SK-N-MC (cell line): Measurements from ENCODE around the gene FOXO6.

ENCODE experiments used
- DNase-seq: peaks from one replicate; pipeline ENCODE4 v3.0.0-alpha.2; 2011; ENCODE audit warnings: low read depth, low spot score
- H3K27ac ChIP-seq: fragments of 200-600 bp; sonication (generic); 2 replicates; pipeline ENCODE4 v1.5.1; 2016; ENCODE audit warnings: mixed run types
- H3K36me3 ChIP-seq: fragments of 200-600 bp; sonication (generic); 2 replicates; pipeline ENCODE4 v1.6.1; 2017; ENCODE audit warnings: antibody characterized with exemption, low read length, mixed read lengths; ENCODE audit not compliant: insufficient read depth
- H3K4me3 ChIP-seq: fragments of 200-600 bp; sonication (generic); 2 replicates; pipeline ENCODE4 v1.5.1; 2016
- H3K9ac ChIP-seq: fragments of 200-600 bp; sonication (generic); 2 replicates; pipeline ENCODE4 v1.8.0; 2017; ENCODE audit warnings: mixed run types, mixed read lengths; ENCODE audit not compliant: insufficient read length
- H3K9me3 ChIP-seq: fragments of 200-600 bp; sonication (generic); 2 replicates; pipeline ENCODE4 v1.6.1; 2017; ENCODE audit warnings: low read depth, mild to moderate bottlenecking, antibody characterized with exemption, low read length, moderate library complexity, mixed read lengths
- EZH2 ChIP-seq: fragments of 200-600 bp; sonication (generic); IDR thresholded peaks from one replicate; pipeline ENCODE4 v1.6.1; 2017; ENCODE audit warnings: antibody characterized with exemption
- FOXP2 ChIP-seq: optimal IDR thresholded peaks from 2 replicates; pipeline ENCODE3; 2011; ENCODE audit warnings: mild to moderate bottlenecking, moderate library complexity; ENCODE audit not compliant: insufficient read depth; ENCODE audit errors: extremely low read length, control extremely low read depth
- POLR2AphosphoS5 ChIP-seq: IDR thresholded peaks from 2 replicates; pipeline ENCODE4 v1.6.1; 2012; ENCODE audit warnings: mild to moderate bottlenecking, low read depth, low read length, borderline replicate concordance

FOXO6 gene

DNA sequence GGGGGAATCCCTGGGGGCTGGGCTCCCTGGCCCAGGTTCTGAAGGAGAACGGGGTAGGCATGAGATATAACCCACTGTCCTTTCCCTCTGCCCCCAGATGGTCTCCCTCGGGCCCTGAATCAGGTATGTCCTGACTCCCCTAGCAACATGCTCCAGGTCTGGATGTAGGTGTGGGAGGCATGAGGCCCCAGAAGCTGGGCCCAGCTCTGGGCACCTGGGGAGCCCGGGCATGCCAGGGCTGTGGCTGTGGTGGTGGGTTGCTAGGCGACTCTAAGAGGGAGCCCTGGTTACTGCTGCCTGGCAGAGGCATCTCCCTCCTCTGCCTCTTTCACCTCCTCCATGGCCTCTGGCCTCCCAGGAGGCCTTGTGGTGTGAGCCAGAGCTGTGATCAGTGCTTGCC lies 16.2 kb downstream of the FOXO6 start:
- no peaks in the 10 kb centered on the region for H3K9me3 ChIP-seq
- H3K27ac ChIP-seq, result no peak overlapping the region
- H3K36me3 ChIP-seq, result no peaks in the 10 kb centered on the region
- TF ChIP-seq EZH2 (no peak), FOXP2 (no peak)
- H3K4me3 ChIP-seq, result no peak overlapping the region
- no peak for DNase-seq
- H3K9ac ChIP-seq, result no peak overlapping the region

DNA sequence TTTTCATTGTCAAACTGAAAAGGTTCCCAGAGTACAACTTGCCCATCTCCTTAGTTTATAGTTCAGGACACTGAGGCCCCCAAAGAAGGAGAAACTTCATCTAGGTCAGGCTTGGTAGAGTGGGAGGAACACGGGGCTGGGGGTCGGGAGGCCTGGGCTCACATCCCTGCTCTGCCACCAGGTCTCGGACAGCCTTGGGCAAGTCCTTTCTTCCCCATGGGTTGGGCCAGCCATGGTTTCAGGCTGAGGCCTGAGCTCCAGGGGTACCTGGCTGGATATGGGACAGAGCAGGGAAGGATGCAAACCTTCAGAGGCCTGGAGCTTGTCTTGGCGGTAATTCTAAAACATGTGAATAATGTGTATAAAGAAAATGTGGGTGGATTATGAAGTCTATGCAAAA lies 17.0 kb downstream of the FOXO6 start:
- Histone ChIP-seq H3K9me3 (no peaks in the 10 kb centered on the region), H3K36me3 (no peaks in the 10 kb centered on the region), H3K27ac (peak overlapping the region; percentile 62), H3K4me3 (no peak overlapping the region), H3K9ac (no peak overlapping the region)
- no peak for TF ChIP-seq EZH2
- no peak for TF ChIP-seq FOXP2
- TF ChIP-seq POLR2AphosphoS5, result no peak
- no peak for DNase-seq

DNA sequence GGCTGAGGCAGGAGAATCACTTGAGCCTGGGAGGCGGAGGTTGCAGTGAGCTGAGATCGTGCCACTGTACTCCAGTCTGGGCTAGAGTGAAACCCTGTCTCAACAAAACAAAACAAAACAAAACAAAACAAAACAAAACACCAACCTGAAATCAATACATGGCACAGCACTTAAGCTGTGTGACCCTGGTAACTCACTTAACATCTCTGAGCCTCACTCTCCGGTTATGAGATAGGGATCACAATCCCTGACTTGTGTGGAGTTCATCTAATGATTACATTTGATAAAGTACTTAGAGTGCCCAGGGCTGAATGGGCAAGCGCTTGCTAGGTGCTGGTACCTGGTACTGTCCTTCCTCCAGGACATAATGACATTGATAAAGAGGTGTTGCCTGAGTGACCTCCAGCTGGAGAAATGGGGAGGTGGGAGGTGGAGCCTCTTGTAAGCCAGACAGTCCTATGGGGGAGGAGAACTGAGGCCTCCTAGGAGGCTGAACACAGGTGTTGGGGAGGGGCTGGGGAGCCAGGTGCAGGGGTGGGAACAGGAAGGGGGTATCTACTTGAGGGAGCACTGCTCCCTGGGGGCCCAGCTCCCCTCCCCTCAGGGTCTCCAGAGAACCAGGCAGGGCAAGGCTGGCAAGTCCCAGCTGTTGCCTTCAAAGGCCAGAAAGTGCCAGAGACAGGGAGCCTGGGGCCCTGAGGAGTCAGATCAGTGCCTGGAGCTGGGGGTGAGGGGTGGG lies 17.9 kb downstream of the FOXO6 start:
- no peaks in the 10 kb centered on the region for H3K36me3 ChIP-seq
- peak overlapping the region; percentile 57; the same call in 1 of the 2 replicates for H3K27ac ChIP-seq
- TF ChIP-seq EZH2 (no peak), POLR2AphosphoS5 (no peak), FOXP2 (no peak)
- no peak overlapping the region for H3K4me3 ChIP-seq
- no peak for DNase-seq
- H3K9ac ChIP-seq, result no peak overlapping the region
- no peaks in the 10 kb centered on the region for H3K9me3 ChIP-seq

DNA sequence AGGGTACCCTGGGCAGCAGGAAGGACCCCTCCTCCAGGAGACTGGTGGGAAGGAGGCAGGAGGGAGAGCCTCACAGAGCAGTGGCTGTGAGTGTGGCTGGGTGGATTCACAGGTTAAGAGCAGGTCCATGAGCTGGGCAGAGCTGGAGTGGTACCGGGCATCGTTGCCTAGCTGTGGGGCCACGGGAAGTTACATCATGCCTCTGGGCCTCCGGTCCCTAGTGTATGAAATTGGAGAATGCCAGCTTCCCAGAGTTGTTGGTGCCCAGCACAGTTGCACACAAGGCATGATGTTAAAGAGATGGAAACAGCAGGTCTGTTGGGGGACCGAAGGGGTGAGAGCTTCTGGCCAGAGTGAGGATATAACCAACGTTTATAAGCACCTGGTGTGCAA lies 18.5 kb downstream of the FOXO6 start:
- no peaks in the 10 kb centered on the region for H3K36me3 ChIP-seq
- H3K9ac ChIP-seq, result peak overlapping the region; percentile 18
- peak overlapping the region; percentile 57 for H3K27ac ChIP-seq
- H3K9me3 ChIP-seq, result no peaks in the 10 kb centered on the region
- no peak overlapping the region for H3K4me3 ChIP-seq
- no peak for DNase-seq
- TF ChIP-seq EZH2 (no peak), FOXP2 (no peak), POLR2AphosphoS5 (no peak)

DNA sequence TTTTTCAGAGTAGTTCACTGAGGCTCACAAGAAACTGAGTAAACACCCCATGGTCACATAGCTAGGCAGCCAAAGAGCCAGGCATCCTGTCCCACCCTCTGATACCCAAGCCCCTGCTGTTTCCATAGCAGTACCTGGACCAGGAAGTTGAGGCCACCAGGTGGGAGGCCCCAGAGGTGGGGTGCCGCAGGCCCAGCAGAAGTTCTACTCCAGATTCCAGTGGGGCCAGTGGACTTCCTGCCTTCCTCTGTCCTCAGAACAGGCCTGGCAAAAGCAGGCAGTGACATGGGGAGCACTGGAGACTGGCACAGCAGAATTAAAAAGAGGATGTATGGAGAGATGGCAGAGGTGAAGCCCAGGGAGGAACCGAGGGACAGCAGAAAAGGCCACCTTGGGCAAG lies 19.0 kb downstream of the FOXO6 start:
- Histone ChIP-seq H3K9me3 (no peaks in the 10 kb centered on the region), H3K36me3 (no peaks in the 10 kb centered on the region), H3K9ac (peak overlapping the region; percentile 14), H3K4me3 (no peak overlapping the region), H3K27ac (peak overlapping the region; percentile 57)
- TF ChIP-seq EZH2 (no peak), FOXP2 (no peak), POLR2AphosphoS5 (no peak)
- DNase-seq, result no peak

DNA sequence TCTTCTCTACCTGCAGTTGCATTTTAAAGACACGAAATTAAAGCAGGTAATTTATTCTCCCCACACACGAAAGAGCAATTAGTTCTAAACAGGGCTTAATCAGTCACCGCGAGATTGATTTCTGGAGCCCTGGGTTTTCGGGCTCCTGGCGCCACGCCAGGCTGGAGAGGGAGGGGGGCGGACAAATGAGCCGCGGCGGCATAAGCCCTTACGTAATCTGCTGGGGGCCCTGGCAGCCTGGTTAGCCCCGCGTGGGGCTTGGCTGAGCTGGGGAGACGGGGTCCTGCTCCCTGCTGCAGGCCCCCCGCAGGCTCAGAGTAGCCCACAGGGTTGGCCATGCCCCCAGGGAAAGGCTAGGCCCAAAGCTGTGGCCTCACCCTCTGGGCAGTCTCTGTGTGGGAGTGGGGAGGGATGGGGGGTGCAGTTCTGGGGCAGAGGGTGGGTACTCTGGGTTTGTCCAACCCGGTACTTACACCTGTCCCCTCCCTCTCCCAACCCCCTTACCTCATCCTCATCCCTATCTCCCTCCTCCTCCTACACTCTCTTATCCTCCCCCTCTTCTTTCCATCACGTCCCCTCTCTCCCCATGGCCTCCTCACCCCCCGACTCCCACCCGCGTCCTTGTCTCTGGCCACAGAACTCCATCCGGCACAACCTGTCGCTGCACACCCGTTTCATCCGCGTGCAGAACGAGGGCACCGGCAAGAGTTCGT lies 19.9 kb downstream of the FOXO6 start:
- H3K36me3 ChIP-seq, result no peaks in the 10 kb centered on the region
- peak overlapping the region; percentile 57 for H3K27ac ChIP-seq
- no peak for TF ChIP-seq EZH2
- TF ChIP-seq FOXP2, result no peak
- no peak; the same call in 1 of the 2 replicates for TF ChIP-seq POLR2AphosphoS5
- H3K4me3 ChIP-seq, result peak overlapping the region; percentile 59
- H3K9ac ChIP-seq, result no peak overlapping the region
- no peaks in the 10 kb centered on the region for H3K9me3 ChIP-seq
- DNase-seq, result no peak

DNA sequence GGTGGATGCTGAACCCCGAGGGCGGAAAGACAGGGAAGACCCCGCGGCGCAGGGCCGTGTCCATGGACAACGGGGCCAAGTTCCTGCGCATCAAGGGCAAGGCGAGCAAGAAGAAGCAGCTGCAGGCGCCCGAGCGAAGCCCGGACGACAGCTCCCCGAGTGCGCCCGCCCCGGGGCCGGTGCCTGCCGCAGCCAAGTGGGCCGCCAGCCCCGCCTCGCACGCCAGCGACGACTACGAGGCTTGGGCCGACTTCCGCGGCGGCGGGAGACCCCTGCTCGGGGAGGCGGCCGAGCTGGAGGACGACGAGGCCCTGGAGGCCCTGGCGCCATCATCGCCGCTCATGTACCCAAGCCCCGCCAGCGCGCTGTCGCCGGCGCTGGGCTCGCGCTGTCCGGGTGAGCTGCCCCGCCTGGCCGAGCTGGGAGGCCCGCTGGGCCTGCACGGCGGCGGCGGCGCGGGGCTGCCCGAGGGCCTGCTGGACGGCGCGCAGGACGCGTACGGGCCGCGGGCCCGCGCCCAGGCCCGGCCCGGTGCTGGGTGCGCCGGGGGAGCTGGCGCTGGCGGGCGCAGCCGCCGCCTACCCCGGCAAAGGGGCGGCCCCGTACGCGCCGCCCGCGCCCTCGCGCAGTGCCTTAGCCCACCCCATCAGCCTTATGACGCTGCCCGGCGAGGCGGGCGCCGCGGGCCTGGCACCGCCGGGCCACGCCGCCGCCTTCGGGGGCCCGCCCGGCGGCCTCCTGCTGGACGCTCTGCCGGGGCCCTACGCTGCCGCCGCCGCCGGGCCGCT lies 20.7 kb downstream of the FOXO6 start:
- Histone ChIP-seq H3K9ac (peak overlapping the region; percentile 47), H3K4me3 (peak overlapping the region; percentile 74), H3K27ac (peak overlapping the region; percentile 74; the same call in 1 of the 2 replicates), H3K36me3 (no peaks in the 10 kb centered on the region), H3K9me3 (no peaks in the 10 kb centered on the region)
- no peak for DNase-seq
- TF ChIP-seq POLR2AphosphoS5 (no peak), FOXP2 (no peak), EZH2 (no peak)

DNA sequence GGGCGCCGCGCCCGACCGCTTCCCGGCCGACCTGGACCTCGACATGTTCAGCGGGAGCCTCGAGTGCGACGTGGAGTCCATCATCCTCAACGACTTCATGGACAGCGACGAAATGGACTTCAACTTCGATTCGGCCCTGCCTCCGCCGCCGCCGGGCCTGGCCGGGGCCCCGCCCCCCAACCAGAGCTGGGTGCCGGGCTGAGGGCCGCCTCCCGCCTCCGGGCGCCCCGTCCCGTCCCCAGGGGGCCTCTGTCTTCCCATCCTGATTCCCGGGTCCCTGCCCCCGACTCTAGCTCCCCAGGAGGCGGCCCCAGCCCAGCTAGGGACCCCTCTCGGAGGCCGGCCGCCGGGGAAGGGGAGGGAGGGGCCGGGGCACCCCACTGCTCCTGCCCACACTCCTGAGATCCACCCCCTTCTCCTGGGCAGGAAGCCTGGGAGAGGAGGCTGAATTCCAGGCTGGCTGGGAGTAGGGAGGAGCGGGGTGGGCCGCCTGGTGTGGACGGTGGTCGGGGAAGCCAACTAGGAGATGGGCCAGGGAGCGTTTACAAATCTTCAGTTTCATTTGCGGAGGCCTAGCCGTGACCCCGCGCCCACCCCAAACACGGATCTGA lies 21.4 kb downstream of the FOXO6 start:
- DNase-seq, result no peak
- H3K27ac ChIP-seq, result peak overlapping the region; percentile 74; the same call in 1 of the 2 replicates
- peak; percentile 46; the same call in 1 of the 2 replicates for TF ChIP-seq POLR2AphosphoS5
- no peak for TF ChIP-seq FOXP2
- no peaks in the 10 kb centered on the region for H3K36me3 ChIP-seq
- H3K4me3 ChIP-seq, result peak overlapping the region; percentile 74
- H3K9me3 ChIP-seq, result no peaks in the 10 kb centered on the region
- peak overlapping the region; percentile 47 for H3K9ac ChIP-seq
